ENCODE measurements around the gene DISP3. TPM values are rescaled to one million over a fixed set of nuclear protein-coding genes. Genes with fewer than 3 reads are reported as not detected.

The DISP3 gene
- polyA plus RNA-seq, 3 donors, result 0.01 TPM; not detected in 2

GRCh38 chr1:11518791-11519628 lies 40.1 kb downstream of the DISP3 start:
- H3K36me3 ChIP-seq (replicated peaks in 1 of 2; ENCODE audit: control insufficient read depth in 1 of 2, insufficient read depth in 2 of 2, low read length in 2 of 2), result no peaks in the 10 kb centered on the region
- no peaks in the 10 kb centered on the region for H4K20me1 ChIP-seq (ENCODE audit: insufficient read depth, low read length)
- no peaks in the 10 kb centered on the region for H3K79me2 ChIP-seq (ENCODE audit: insufficient read depth, low read length)
- intact Hi-C loops (cut with micrococcal nuclease), result no loop called here
- no peak overlapping the region for H3K4me2 ChIP-seq (replicated peaks; ENCODE audit: extremely low read depth, low read length, poor library complexity, severe bottlenecking)
- Mint-ChIP-seq H3K27me3 (ENCODE audit: low read depth in 3 of 3) (peaks cover 0 to 7% (median 4%) of the 10 kb centered on the region in 3 donors), H3K36me3 (no peaks in the 10 kb centered on the region), H3K4me1 (no peaks in the 10 kb centered on the region), H3K9me3 (peaks cover 0 to 3% (median 0%) of the 10 kb centered on the region in 7 donors), H3K27ac (no peak overlapping the region), H3K4me3 (no peak overlapping the region)
- H3K27me3 ChIP-seq (ENCODE audit: control insufficient read depth in 2 of 2, insufficient read depth in 2 of 2, low read length in 2 of 2), result no peaks in the 10 kb centered on the region
- no peaks in the 10 kb centered on the region for H3K4me1 ChIP-seq (ENCODE audit: control insufficient read depth in 1 of 2, insufficient read depth in 2 of 2, low read length in 2 of 2)
- no peak overlapping the region for H3K4me3 ChIP-seq (replicated peaks in 1 of 3; ENCODE audit: low read depth in 2 of 3, low read length in 3 of 3)
- WGBS (ENCODE audit: insufficient coverage), result 87% methylated on average over 17 of the region's 18 CpGs
- H2AFZ ChIP-seq (ENCODE audit: insufficient read depth, low read depth, low read length, poor library complexity, severe bottlenecking), result no peak overlapping the region
- H3K9me3 ChIP-seq (replicated peaks in 1 of 2; ENCODE audit: control insufficient read depth in 1 of 2, insufficient read depth in 1 of 2, low read length in 2 of 2), result no peaks in the 10 kb centered on the region
- no peak for DNase-seq
- H3K9ac ChIP-seq (ENCODE audit: insufficient read depth, low read length, poor library complexity, severe bottlenecking), result no peak overlapping the region
- no peak for TF ChIP-seq CTCF (IDR thresholded peaks at IDR 0.05)
- H3K27ac ChIP-seq (ENCODE audit: low read depth in 1 of 2, low read length in 2 of 2), result no peak overlapping the region

DNA sequence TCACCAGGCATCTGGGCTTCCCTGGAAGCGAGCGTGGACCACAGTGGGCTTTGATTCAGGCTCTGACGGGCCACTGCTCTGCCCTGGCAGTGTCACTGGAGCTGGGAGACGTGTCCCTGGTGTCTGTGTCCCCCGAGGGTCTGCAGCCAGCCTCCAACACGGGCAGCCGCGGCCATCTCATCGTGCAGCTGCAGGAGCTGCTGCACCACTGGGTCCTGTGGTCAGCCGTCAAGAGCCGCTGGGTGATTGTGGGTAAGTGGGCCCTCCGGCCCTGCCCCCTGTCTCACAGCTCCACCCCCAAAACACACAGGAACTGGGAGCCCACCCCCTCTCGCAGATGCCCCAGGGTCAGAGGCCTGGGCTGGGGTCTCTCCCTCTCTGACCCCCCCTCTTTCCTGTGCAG lies 40.7 kb downstream of the DISP3 start:
- Histone ChIP-seq H3K36me3 (replicated peaks in 1 of 2; ENCODE audit: control insufficient read depth in 1 of 2, insufficient read depth in 2 of 2, low read length in 2 of 2) (no peaks in the 10 kb centered on the region), H3K27ac (ENCODE audit: low read depth in 1 of 2, low read length in 2 of 2) (no peak overlapping the region), H3K4me2 (replicated peaks; ENCODE audit: extremely low read depth, low read length, poor library complexity, severe bottlenecking) (no peak overlapping the region), H3K27me3 (ENCODE audit: control insufficient read depth in 2 of 2, insufficient read depth in 2 of 2, low read length in 2 of 2) (no peaks in the 10 kb centered on the region), H4K20me1 (ENCODE audit: insufficient read depth, low read length) (no peaks in the 10 kb centered on the region), H3K4me1 (ENCODE audit: control insufficient read depth in 1 of 2, insufficient read depth in 2 of 2, low read length in 2 of 2) (no peaks in the 10 kb centered on the region), H3K9me3 (replicated peaks in 1 of 2; ENCODE audit: control insufficient read depth in 1 of 2, insufficient read depth in 1 of 2, low read length in 2 of 2) (no peaks in the 10 kb centered on the region), H2AFZ (ENCODE audit: insufficient read depth, low read depth, low read length, poor library complexity, severe bottlenecking) (no peak overlapping the region), H3K9ac (ENCODE audit: insufficient read depth, low read length, poor library complexity, severe bottlenecking) (no peak overlapping the region), H3K79me2 (ENCODE audit: insufficient read depth, low read length) (no peaks in the 10 kb centered on the region), H3K4me3 (replicated peaks in 1 of 3; ENCODE audit: low read depth in 2 of 3, low read length in 3 of 3) (no peak overlapping the region)
- intact Hi-C loops (cut with micrococcal nuclease), result loop anchor here in 1 of 2 donors (2.0 kb wide), 1 partner anchor 63 kb away; no protein-coding TSS in a partner anchor
- no peak for DNase-seq
- H3K4me3 Mint-ChIP-seq, result no peak overlapping the region
- peaks cover 0 to 2% (median 0%) of the 10 kb centered on the region in 7 donors for H3K9me3 Mint-ChIP-seq
- no peak for TF ChIP-seq CTCF (IDR thresholded peaks at IDR 0.05)
- no peaks in the 10 kb centered on the region for H3K36me3 Mint-ChIP-seq
- WGBS (ENCODE audit: insufficient coverage), result 75% methylated on average over 5 of the region's 13 CpGs
- no peak overlapping the region for H3K27ac Mint-ChIP-seq
- no peaks in the 10 kb centered on the region for H3K4me1 Mint-ChIP-seq
- peaks cover 0 to 4% (median 4%) of the 10 kb centered on the region in 3 donors for H3K27me3 Mint-ChIP-seq (ENCODE audit: low read depth in 3 of 3)
